SU-DHL-6 (cell line): ENCODE results near the gene PSEN2.

Source experiments
- H2AFZ ChIP-seq: fragments of 200-600 bp; sonication (generic); 2 replicates; pipeline ENCODE4 v1.6.1; 2014; ENCODE audit warnings: low read depth, mild to moderate bottlenecking, moderate library complexity, mixed read lengths, antibody characterized with exemption, low read length; ENCODE audit not compliant: severe bottlenecking
- H3F3A ChIP-seq: fragments of 200-600 bp; shearing (Covaris generic); 2 replicates; pipeline ENCODE4 v1.6.0; 2016; ENCODE audit warnings: antibody characterized with exemption, mild to moderate bottlenecking; ENCODE audit not compliant: insufficient read depth
- H3K27ac ChIP-seq: fragments of 200-600 bp; sonication (generic); 2 replicates; pipeline ENCODE4 v1.5.1; 2016; ENCODE audit warnings: low read depth, mild to moderate bottlenecking, low read length, moderate library complexity, mixed read lengths
- H3K27me3 ChIP-seq: fragments of 200-600 bp; sonication (generic), shearing (Covaris generic); 2 replicates; pipeline ENCODE4 v1.6.0; 2014; ENCODE audit warnings: mild to moderate bottlenecking, low read length
- H3K36me3 ChIP-seq: fragments of 200-600 bp; sonication (generic); 2 replicates; pipeline ENCODE4 v1.6.1; 2014; ENCODE audit warnings: mild to moderate bottlenecking, low read length, mixed read lengths
- H3K4me2 ChIP-seq: fragments of 300-600, 200-600 bp; shearing (Covaris generic), sonication (generic); 2 replicates; pipeline ENCODE4 v1.6.0; 2014; ENCODE audit warnings: low read length, low read depth, mild to moderate bottlenecking; ENCODE audit not compliant: poor library complexity, severe bottlenecking
- H3K4me3 ChIP-seq: fragments of 200-600 bp; sonication (generic); 2 replicates; pipeline ENCODE4 v1.5.1; 2014; ENCODE audit warnings: antibody characterized with exemption, low read length, mild to moderate bottlenecking, mixed read lengths; ENCODE audit not compliant: insufficient read depth, poor library complexity, severe bottlenecking
- H3K79me2 ChIP-seq: fragments of 200-600 bp; sonication (generic); 2 replicates; pipeline ENCODE4 v1.6.1; 2014; ENCODE audit warnings: mild to moderate bottlenecking, low read length, moderate library complexity; ENCODE audit not compliant: insufficient read depth
- H3K9ac ChIP-seq: fragments of 200-600 bp; sonication (generic); 2 replicates; pipeline ENCODE4 v1.7.0; 2014; ENCODE audit warnings: mild to moderate bottlenecking, low read length
- H3K9me2 ChIP-seq: fragments of 200-600 bp; sonication (generic); replicated peaks from 2 replicates; pipeline ENCODE4 v1.6.1; 2014; ENCODE audit warnings: low read length; ENCODE audit not compliant: insufficient read depth
- H3K9me3 ChIP-seq: fragments of 200-600 bp; sonication (generic); 2 replicates; pipeline ENCODE4 v1.6.1; 2014; ENCODE audit warnings: low read length, mixed read lengths; ENCODE audit not compliant: insufficient read depth
- H4K20me1 ChIP-seq: fragments of 200-600 bp; sonication (generic); 2 replicates; pipeline ENCODE4 v1.6.1; 2014; ENCODE audit warnings: low read depth, mild to moderate bottlenecking, antibody characterized with exemption, low read length, moderate library complexity, mixed read lengths
- EZH2phosphoT487 ChIP-seq: fragments of 200-600 bp; sonication (generic), shearing (Covaris generic); conservative IDR thresholded peaks from 2 replicates; pipeline ENCODE4 v1.6.1; 2018; ENCODE audit warnings: mild to moderate bottlenecking, antibody characterized with exemption, low read length, moderate library complexity, mixed read lengths
- TF ChIP-seq, protein P1 (sequence below): fragments of 200-600 bp; sonication (generic); IDR thresholded peaks from one replicate; pipeline ENCODE4 v1.5.1; 2017; ENCODE audit warnings: antibody characterized with exemption, mild to moderate bottlenecking, low read length, moderate library complexity; ENCODE audit not compliant: insufficient read depth, poor library complexity, severe bottlenecking

Gene PSEN2

GRCh38 chr1:226898246-226898645 is 27.8 kb downstream of the PSEN2 start:
- H2AFZ ChIP-seq: no peak overlapping the region
- no peak overlapping the region for H3K4me2 ChIP-seq
- no peaks in the 10 kb centered on the region for H3F3A ChIP-seq
- TF ChIP-seq EZH2phosphoT487: no peak
- H3K79me2 ChIP-seq: no peaks in the 10 kb centered on the region
- H3K36me3 ChIP-seq: no peaks in the 10 kb centered on the region
- H3K9me3 ChIP-seq: no peaks in the 10 kb centered on the region
- no peaks in the 10 kb centered on the region for H3K27me3 ChIP-seq
- no peak overlapping the region for H3K4me3 ChIP-seq
- no peaks in the 10 kb centered on the region for H4K20me1 ChIP-seq
- no peak overlapping the region for H3K9ac ChIP-seq
- no peaks in the 10 kb centered on the region for H3K9me2 ChIP-seq
- no peak overlapping the region for H3K27ac ChIP-seq

DNA sequence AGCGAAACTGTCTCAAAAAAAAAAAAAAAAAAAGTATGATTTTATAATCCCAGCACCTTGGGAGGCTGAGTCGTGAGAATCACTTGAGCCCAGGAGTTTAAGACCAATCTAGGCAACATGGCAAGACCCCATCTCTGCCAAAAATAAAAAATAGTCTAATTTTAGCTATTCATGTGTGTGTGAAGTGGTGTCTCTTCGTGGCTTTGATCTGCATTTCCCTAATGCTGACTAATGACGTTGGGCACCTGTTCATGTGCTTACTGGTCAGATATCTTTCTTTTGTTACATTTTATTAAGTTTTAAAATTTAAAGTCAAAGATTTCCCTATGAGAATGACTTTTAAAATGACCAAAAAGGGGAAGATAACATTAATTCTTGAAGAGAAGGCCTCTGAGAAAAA is 31.0 kb downstream of the PSEN2 start:
- Histone ChIP-seq H2AFZ (no peak overlapping the region), H4K20me1 (no peaks in the 10 kb centered on the region), H3K4me2 (no peak overlapping the region), H3K9ac (no peak overlapping the region), H3K27me3 (no peaks in the 10 kb centered on the region), H3K4me3 (no peak overlapping the region), H3K9me3 (no peaks in the 10 kb centered on the region), H3K79me2 (no peaks in the 10 kb centered on the region), H3F3A (no peaks in the 10 kb centered on the region), H3K9me2 (no peaks in the 10 kb centered on the region), H3K36me3 (no peaks in the 10 kb centered on the region), H3K27ac (no peak overlapping the region)
- TF ChIP-seq, protein P1, sequence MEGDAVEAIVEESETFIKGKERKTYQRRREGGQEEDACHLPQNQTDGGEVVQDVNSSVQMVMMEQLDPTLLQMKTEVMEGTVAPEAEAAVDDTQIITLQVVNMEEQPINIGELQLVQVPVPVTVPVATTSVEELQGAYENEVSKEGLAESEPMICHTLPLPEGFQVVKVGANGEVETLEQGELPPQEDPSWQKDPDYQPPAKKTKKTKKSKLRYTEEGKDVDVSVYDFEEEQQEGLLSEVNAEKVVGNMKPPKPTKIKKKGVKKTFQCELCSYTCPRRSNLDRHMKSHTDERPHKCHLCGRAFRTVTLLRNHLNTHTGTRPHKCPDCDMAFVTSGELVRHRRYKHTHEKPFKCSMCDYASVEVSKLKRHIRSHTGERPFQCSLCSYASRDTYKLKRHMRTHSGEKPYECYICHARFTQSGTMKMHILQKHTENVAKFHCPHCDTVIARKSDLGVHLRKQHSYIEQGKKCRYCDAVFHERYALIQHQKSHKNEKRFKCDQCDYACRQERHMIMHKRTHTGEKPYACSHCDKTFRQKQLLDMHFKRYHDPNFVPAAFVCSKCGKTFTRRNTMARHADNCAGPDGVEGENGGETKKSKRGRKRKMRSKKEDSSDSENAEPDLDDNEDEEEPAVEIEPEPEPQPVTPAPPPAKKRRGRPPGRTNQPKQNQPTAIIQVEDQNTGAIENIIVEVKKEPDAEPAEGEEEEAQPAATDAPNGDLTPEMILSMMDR: no peak
- TF ChIP-seq EZH2phosphoT487: no peak

DNA sequence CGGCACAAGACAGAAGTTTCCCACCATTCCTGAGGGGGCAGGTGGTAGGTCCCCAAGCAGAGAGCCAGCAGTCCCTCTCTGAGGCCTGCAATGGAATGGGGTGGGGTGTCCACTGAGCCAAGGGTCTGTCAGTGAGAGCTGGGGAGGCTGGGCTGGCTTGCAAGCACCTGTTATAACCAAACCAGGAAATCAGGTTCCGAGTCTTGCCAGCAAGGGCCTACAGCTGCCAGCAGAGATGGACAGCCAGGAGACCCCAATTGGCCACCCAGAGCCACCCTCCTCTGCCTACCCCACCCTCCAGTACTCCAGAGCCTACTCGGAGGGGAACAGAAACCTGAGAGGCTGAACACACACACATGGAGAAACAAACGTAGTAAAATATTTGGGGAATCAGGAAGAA is 32.2 kb downstream of the PSEN2 start:
- Histone ChIP-seq H3K9ac (no peak overlapping the region), H2AFZ (no peak overlapping the region)
- TF ChIP-seq, protein P1: no peak
- TF ChIP-seq EZH2phosphoT487: no peak

GRCh38 chr1:226903819-226904716 is 33.7 kb downstream of the PSEN2 start:
- Histone ChIP-seq H3K27me3 (no peaks in the 10 kb centered on the region), H3K4me3 (no peak overlapping the region), H3F3A (no peaks in the 10 kb centered on the region), H3K9me2 (no peaks in the 10 kb centered on the region), H3K9me3 (no peaks in the 10 kb centered on the region), H4K20me1 (no peaks in the 10 kb centered on the region), H3K79me2 (no peaks in the 10 kb centered on the region), H3K36me3 (no peaks in the 10 kb centered on the region), H2AFZ (no peak overlapping the region), H3K27ac (no peak overlapping the region), H3K9ac (no peak overlapping the region), H3K4me2 (no peak overlapping the region)
- no peak for TF ChIP-seq EZH2phosphoT487
- TF ChIP-seq, protein P1: no peak

More for the DNA sequence above, 32.2 kb downstream of the PSEN2 start:
- no peaks in the 10 kb centered on the region for H3K36me3 ChIP-seq
- no peaks in the 10 kb centered on the region for H3K9me3 ChIP-seq
- no peak overlapping the region for H3K27ac ChIP-seq
- no peaks in the 10 kb centered on the region for H3K27me3 ChIP-seq
- no peak overlapping the region for H3K4me2 ChIP-seq
- no peak overlapping the region for H3K4me3 ChIP-seq
- no peaks in the 10 kb centered on the region for H3K9me2 ChIP-seq
- H4K20me1 ChIP-seq: no peaks in the 10 kb centered on the region
- no peaks in the 10 kb centered on the region for H3K79me2 ChIP-seq
- H3F3A ChIP-seq: no peaks in the 10 kb centered on the region
